H1 (cell line): ENCODE data around the gene TRIM29. TPM values are rescaled to one million over a fixed set of nuclear protein-coding genes. Genes with fewer than 3 reads are reported as not detected.

Experiments
- CTCF ChIA-PET: fragments of 300-600 bp; sonication (Branson Sonifier 250); formaldehyde crosslinking; loops from one replicate; lab custom pipeline; 2021; ENCODE audit not compliant: partially characterized antibody; lab: Charles Lee
- POLR2A ChIA-PET: fragments of 300-600 bp; sonication (Branson Sonifier 250); formaldehyde crosslinking; loops from one replicate; lab custom pipeline; 2021; ENCODE audit warnings: inconsistent platforms; ENCODE audit not compliant: partially characterized antibody; lab: Charles Lee
- DNase-seq, 2 experiments: peaks; one replicate each; pipeline versions ENCODE4 v3.0.0 to v3.0.0-alpha.2; 2010 to 2022; ENCODE audit warnings: low spot score in 2 of 2, low read depth in 1 of 2, mixed read lengths in 1 of 2
- FAIRE-seq: peaks from 2 replicates; lab custom pipeline; 2011; peaks lifted over from hg19 to GRCh38; lab: Jason Lieb, UNC
- H2AFZ ChIP-seq: 2 replicates; pipeline ENCODE4 v1.8.1; 2012; ENCODE audit warnings: low read length, inconsistent platforms
- H2AK5ac ChIP-seq: 2 replicates; pipeline ENCODE4 v1.6.1; 2013; ENCODE audit warnings: low read depth, low read length
- H2BK120ac ChIP-seq: replicated peaks from 2 replicates; pipeline ENCODE3; 2013; ENCODE audit warnings: low read depth, low read length, inconsistent platforms
- H2BK12ac ChIP-seq: 2 replicates; pipeline ENCODE4 v1.6.1; 2013; ENCODE audit warnings: low read depth, low read length
- H2BK15ac ChIP-seq: 2 replicates; pipeline ENCODE4 v1.6.1; 2013; ENCODE audit warnings: low read length
- H2BK20ac ChIP-seq: 2 replicates; pipeline ENCODE4 v1.6.1; 2013; ENCODE audit warnings: low read length
- H2BK5ac ChIP-seq: 2 replicates; pipeline ENCODE4 v1.6.1; 2013; ENCODE audit warnings: low read depth, low read length
- H3K14ac ChIP-seq: 2 replicates; pipeline ENCODE4 v1.6.1; 2013; ENCODE audit warnings: inconsistent platforms; ENCODE audit not compliant: insufficient read length
- H3K18ac ChIP-seq: 2 replicates; pipeline ENCODE4 v1.6.1; 2013; ENCODE audit warnings: low read length; ENCODE audit errors: extremely low read depth
- H3K23ac ChIP-seq: 2 replicates; pipeline ENCODE4 v1.6.1; 2013; ENCODE audit warnings: inconsistent platforms; ENCODE audit not compliant: insufficient read length
- H3K23me2 ChIP-seq: 2 replicates; pipeline ENCODE4 v1.6.1; 2013; ENCODE audit warnings: low read depth, low read length
- H3K27ac ChIP-seq: 2 replicates; pipeline ENCODE4 v1.6.1; 2011; ENCODE audit warnings: low read depth, low read length, inconsistent platforms
- H3K27me3 ChIP-seq, 4 experiments: replicated peaks in 1 of 4; 1 replicate in 1 of 4; 2 replicates in 3 of 4; pipeline versions ENCODE4 v1.6.1 to v1.8.1; 2011 to 2013; ENCODE audit warnings: low read length in 3 of 4, mild to moderate bottlenecking in 3 of 4, inconsistent platforms in 2 of 4, mixed read lengths in 2 of 4, moderate library complexity in 1 of 4; ENCODE audit not compliant: control insufficient read depth in 3 of 4, insufficient read depth in 3 of 4; ENCODE audit errors: extremely low read depth in 1 of 4
- H3K36me3 ChIP-seq, 4 experiments: 2 replicates each; pipeline versions ENCODE4 v1.6.1 to v1.8.1; 2011 to 2013; ENCODE audit warnings: mild to moderate bottlenecking in 4 of 4, low read length in 3 of 4, moderate library complexity in 2 of 4, control low read depth in 1 of 4, inconsistent platforms in 1 of 4; ENCODE audit not compliant: insufficient read depth in 4 of 4, control insufficient read depth in 2 of 4
- H3K4ac ChIP-seq: replicated peaks from 2 replicates; pipeline ENCODE3; 2013; ENCODE audit warnings: low read length, low read depth, mixed read lengths, inconsistent platforms; ENCODE audit not compliant: insufficient read length
- H3K4me1 ChIP-seq, 4 experiments: replicated peaks in 1 of 4; 1 replicate in 1 of 4; 2 replicates in 3 of 4; pipeline versions ENCODE4 v1.6.1 to v1.8.1; 2011 to 2013; ENCODE audit warnings: low read length in 3 of 4, inconsistent platforms in 2 of 4, mixed read lengths in 1 of 4; ENCODE audit not compliant: insufficient read depth in 4 of 4, control insufficient read depth in 3 of 4
- H3K4me2 ChIP-seq, 2 experiments: 2 replicates each; pipeline versions ENCODE4 v1.6.1 to v1.8.1; 2011 to 2013; ENCODE audit warnings: low read depth in 2 of 2, low read length in 2 of 2, control low read depth in 1 of 2, inconsistent platforms in 1 of 2, mild to moderate bottlenecking in 1 of 2; ENCODE audit not compliant: insufficient read depth in 1 of 2
- H3K4me3 ChIP-seq, 4 experiments: fragments of 200-600, 300-600 bp in 1 of 4; sonication (generic), shearing (Covaris generic), sonication (Bioruptor Twin) in 1 of 4; 2 replicates each; pipeline versions ENCODE4 v1.5.1 to v1.8.1; 2011 to 2016; ENCODE audit warnings: low read length in 4 of 4, low read depth in 3 of 4, control low read depth in 2 of 4, inconsistent platforms in 2 of 4, mild to moderate bottlenecking in 2 of 4, mixed read lengths in 1 of 4, moderate library complexity in 1 of 4; ENCODE audit not compliant: insufficient read depth in 2 of 4; ENCODE audit errors: extremely low read depth in 1 of 4
- H3K56ac ChIP-seq: replicated peaks from 2 replicates; pipeline ENCODE3; 2013; ENCODE audit warnings: low read depth, mild to moderate bottlenecking, mixed read lengths, low read length, inconsistent platforms; ENCODE audit not compliant: insufficient read length
- H3K79me1 ChIP-seq: 2 replicates; pipeline ENCODE4 v1.6.1; 2013; ENCODE audit warnings: low read depth, low read length, control low read depth
- H3K79me2 ChIP-seq, 2 experiments: 2 replicates each; pipeline versions ENCODE4 v1.6.1 to v1.8.1; 2012 to 2013; ENCODE audit warnings: low read length in 2 of 2, mild to moderate bottlenecking in 2 of 2, inconsistent platforms in 1 of 2; ENCODE audit not compliant: insufficient read depth in 2 of 2, control insufficient read depth in 1 of 2
- H3K9ac ChIP-seq, 4 experiments: replicated peaks in 1 of 4; 1 replicate in 1 of 4; 2 replicates in 3 of 4; pipeline versions ENCODE4 v1.6.1 to v1.8.1; 2011 to 2013; ENCODE audit warnings: low read depth in 3 of 4, low read length in 3 of 4, control low read depth in 2 of 4, mild to moderate bottlenecking in 2 of 4, moderate library complexity in 2 of 4, inconsistent platforms in 1 of 4; ENCODE audit errors: extremely low read depth in 1 of 4
- H3K9me3 ChIP-seq, 2 experiments: 2 replicates each; pipeline versions ENCODE4 v1.6.1 to v1.8.1; 2012 to 2013; ENCODE audit warnings: mild to moderate bottlenecking in 2 of 2, moderate library complexity in 2 of 2, control low read depth in 1 of 2, inconsistent platforms in 1 of 2, low read depth in 1 of 2, low read length in 1 of 2, mixed read lengths in 1 of 2; ENCODE audit not compliant: insufficient read depth in 2 of 2
- H4K20me1 ChIP-seq, 2 experiments: replicated peaks in 1 of 2; 2 replicates each; pipeline versions ENCODE3 to v1.8.1; 2011 to 2013; ENCODE audit warnings: inconsistent platforms in 2 of 2, low read length in 2 of 2, mild to moderate bottlenecking in 1 of 2; ENCODE audit not compliant: insufficient read depth in 2 of 2, control insufficient read depth in 1 of 2
- H4K5ac ChIP-seq: 2 replicates; pipeline ENCODE4 v1.6.1; 2013; ENCODE audit warnings: low read length, low read depth, mixed read lengths, inconsistent platforms; ENCODE audit not compliant: insufficient read length
- H4K8ac ChIP-seq: 2 replicates; pipeline ENCODE4 v1.8.0; 2013; ENCODE audit warnings: mild to moderate bottlenecking, moderate library complexity, low read length, inconsistent platforms; ENCODE audit not compliant: insufficient read depth; ENCODE audit errors: extremely low read depth
- H4K91ac ChIP-seq: replicated peaks from 2 replicates; pipeline ENCODE3; 2013; ENCODE audit warnings: low read length, mixed read lengths, inconsistent platforms; ENCODE audit not compliant: insufficient read length
- GTF2F1 ChIP-seq: IDR thresholded peaks from 2 replicates; pipeline ENCODE4 v1.6.1; 2012; ENCODE audit warnings: low read depth, low read length, improper control_type of control experiment, borderline replicate concordance
- HDAC6 ChIP-seq: IDR thresholded peaks from one replicate; pipeline ENCODE4 v1.7.1; 2012; ENCODE audit warnings: low read depth, mild to moderate bottlenecking, inconsistent platforms, low read length, moderate library complexity
- KDM5A ChIP-seq: fragments of 200-600 bp; IDR thresholded peaks from 2 replicates; pipeline ENCODE4 v1.7.1; 2012; ENCODE audit warnings: mild to moderate bottlenecking, low read length, inconsistent platforms, mixed read lengths
- RFX5 ChIP-seq: IDR thresholded peaks from 2 replicates; pipeline ENCODE4 v1.6.1; 2011; ENCODE audit warnings: low read depth, low read length, improper control_type of control experiment, borderline replicate concordance
- SAP30 ChIP-seq: fragments of 300-600 bp; sonication (generic); IDR thresholded peaks from 2 replicates; pipeline ENCODE4 v1.7.1; 2012; ENCODE audit warnings: low read length, moderate library complexity, mild to moderate bottlenecking, inconsistent platforms; ENCODE audit not compliant: insufficient read depth, insufficient replicate concordance
- SP1 ChIP-seq: IDR thresholded peaks from 2 replicates; pipeline ENCODE4 v1.6.1; 2011; ENCODE audit warnings: low read depth, low read length
- TAF7 ChIP-seq: optimal IDR thresholded peaks from 2 replicates; pipeline ENCODE3; 2011; ENCODE audit warnings: low read depth, mild to moderate bottlenecking, inconsistent platforms, low read length, moderate library complexity, borderline replicate concordance
- WGBS, 2 experiments: shearing (Covaris generic) in 1 of 2; methylation state at CpG; one replicate each; pipeline versions ENCODE4 v1.1.6 to v1.1.7; 2013 to 2015; ENCODE audit warnings: low lambda C conversion rate in 2 of 2, mixed read lengths in 2 of 2, inconsistent platforms in 1 of 2, low coverage in 1 of 2, missing lambda C conversion rate in 1 of 2; ENCODE audit not compliant: insufficient replicate concordance in 2 of 2, insufficient coverage in 1 of 2, insufficient read length in 1 of 2; ENCODE audit errors: extremely low coverage in 1 of 2, missing lambda C conversion rate in 1 of 2; 5-methylcytosine and 5-hydroxymethylcytosine counted together
- polyA plus RNA-seq, 7 experiments: library from polyadenylated mRNA; depleted of rRNA in 3 of 7; stranded (reverse) in 5 of 7; unstranded in 2 of 7; fragments of >200 nt in 5 of 7; fragments of 200-250 nt in 2 of 7; gene quantifications; 1 replicate in 5 of 7; 2 replicates in 1 of 7; 4 replicates in 1 of 7; pipeline versions ENCODE4 v1.2.1 to v1.2.3, GENCODE V29; 2011 to 2013; ENCODE audit warnings: missing spikeins in 2 of 7, mixed read lengths in 2 of 7
- total RNA-seq: library from RNA; stranded (reverse); fragmentation: NEBNext Ultra II Directional; extraction: Animal tissue kit (Norgen Biotek cat#: 25700); gene quantifications from 2 replicates; pipeline ENCODE4 v1.2.1, GENCODE V29; 2021

The TRIM29 gene
- total and polyA plus RNA-seq, 2 of the 8 experiments (the other 6 are each of a cell fraction or from before 2014, with no cell fraction given): 0.17 to 0.43 TPM

DNA sequence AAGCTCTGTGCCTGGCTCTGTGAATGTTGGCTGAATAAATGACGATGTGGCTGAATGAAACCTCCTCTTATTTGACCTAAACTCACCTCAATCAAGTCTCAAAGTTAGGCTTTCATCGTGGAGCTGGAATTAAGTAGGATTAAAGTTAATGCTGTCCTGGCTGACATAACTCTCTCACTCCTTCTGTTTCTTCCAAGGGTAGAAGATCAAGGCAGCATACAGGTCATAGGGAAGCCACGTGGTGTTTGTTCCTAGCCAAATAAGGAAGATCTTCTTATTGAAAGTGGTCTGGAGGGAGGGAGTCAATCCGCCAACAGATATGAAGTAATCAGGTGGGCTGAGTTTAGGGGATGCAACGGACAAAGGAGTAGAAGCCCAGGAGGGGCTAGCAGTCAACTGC, 59.5 kb downstream of the TRIM29 start:
- Histone ChIP-seq H3K27me3 (no peaks in the 10 kb centered on the region; a peak in 2 of 7 replicates), H3K79me2 (no peaks in the 10 kb centered on the region)
- TF ChIP-seq GTF2F1: no peak
- no peak for TF ChIP-seq RFX5
- no peak for TF ChIP-seq KDM5A
- no peak for TF ChIP-seq SP1
- no peak for TF ChIP-seq HDAC6
- no peak for TF ChIP-seq TAF7
- no peak for TF ChIP-seq SAP30
- TF ChIP-seq, all 59 proteins: peak for 0
- H2AK5ac ChIP-seq: no peak overlapping the region
- H4K8ac ChIP-seq: no peak overlapping the region
- H3K23me2 ChIP-seq: no peaks in the 10 kb centered on the region
- no peaks in the 10 kb centered on the region for H3K4me1 ChIP-seq
- H3K9me3 ChIP-seq: peaks cover 11 to 20% of the 10 kb centered on the region in 2 experiments
- no peak overlapping the region for H2BK5ac ChIP-seq
- no peak overlapping the region for H3K4ac ChIP-seq
- ChIA-PET CTCF (interaction anchor here (0.9 to 5.0 kb wide), 16 partner anchors 9 to 384 kb away, joined by 3 to 44 read pairs (median 6); no protein-coding TSS in a partner anchor), POLR2A (interaction anchor here (1.1 kb wide), 1 partner anchor 11 kb away, joined by 3 read pairs; no protein-coding TSS in a partner anchor)
- no peak overlapping the region for H2BK120ac ChIP-seq
- DNase-seq: no peak
- H3K27ac ChIP-seq: no peak overlapping the region
- H2BK12ac ChIP-seq: no peak overlapping the region
- H3K23ac ChIP-seq: no peak overlapping the region
- no peak overlapping the region for H3K4me2 ChIP-seq
- H3K56ac ChIP-seq: no peak overlapping the region
- WGBS, 2 experiments: 82% methylated on average over 5 of the region's 5 CpGs; no CpG with 5 or more reads in 1 of the 2 experiments
- H3K18ac ChIP-seq: no peak overlapping the region
- H3K4me3 ChIP-seq: no peak overlapping the region
- H3K36me3 ChIP-seq: no peaks in the 10 kb centered on the region
- no peak overlapping the region for H3K14ac ChIP-seq
- no peak overlapping the region for H4K91ac ChIP-seq
- no peaks in the 10 kb centered on the region for H3K79me1 ChIP-seq
- H3K9ac ChIP-seq: no peak overlapping the region
- no peak for FAIRE-seq
- no peak overlapping the region for H2BK15ac ChIP-seq
- H2BK20ac ChIP-seq: no peak overlapping the region
- no peak overlapping the region for H4K5ac ChIP-seq
- H4K20me1 ChIP-seq: no peaks in the 10 kb centered on the region
- no peak overlapping the region for H2AFZ ChIP-seq
